Natural killer cell (primary cell): ENCODE measurements around the gene ACKR3. TPM values are rescaled to one million over a fixed set of nuclear protein-coding genes. Genes with fewer than 3 reads are reported as not detected.

ENCODE experiments used
- ATAC-seq, 3 donors: fragments of 150-1000 bp in 2 of 3; fragments of 200-7000 bp in 1 of 3; cut with Tn5 transposase; 1 replicate in 1 of 3; 2 replicates in 2 of 3; pipeline ENCODE4 v1.10.0; 2021; ENCODE audit warnings: mild to moderate bottlenecking in 2 of 3, moderate library complexity in 2 of 3
- DNase-seq, 2 donors: peaks; one replicate each; pipeline versions ENCODE4 v3.0.0 to v3.0.0-alpha.2; 2013 to 2021; ENCODE audit warnings: mixed read lengths in 1 of 2
- H3K27ac ChIP-seq: one replicate; pipeline ENCODE4 v1.5.1; 2013; ENCODE audit warnings: mild to moderate bottlenecking, low read length
- H3K27me3 ChIP-seq: one replicate; pipeline ENCODE4 v1.6.1; 2013; ENCODE audit warnings: low read length; ENCODE audit not compliant: control insufficient read depth, insufficient read depth
- H3K36me3 ChIP-seq: one replicate; pipeline ENCODE4 v1.6.1; 2013; ENCODE audit warnings: low read length; ENCODE audit not compliant: control insufficient read depth, insufficient read depth
- H3K4me1 ChIP-seq: one replicate; pipeline ENCODE4 v1.6.1; 2013; ENCODE audit warnings: low read length; ENCODE audit not compliant: control insufficient read depth, insufficient read depth
- H3K4me3 ChIP-seq: one replicate; pipeline ENCODE4 v1.5.1; 2013; ENCODE audit warnings: low read length
- H3K9me3 ChIP-seq: one replicate; pipeline ENCODE4 v1.6.1; 2013; ENCODE audit warnings: low read length; ENCODE audit not compliant: control insufficient read depth, insufficient read depth
- H3K27ac Mint-ChIP-seq, 2 donors: one replicate each; pipeline ENCODE4 v1.8.0; 2022; ENCODE audit warnings: mild to moderate bottlenecking in 2 of 2, mixed read lengths in 2 of 2, moderate library complexity in 1 of 2
- H3K27me3 Mint-ChIP-seq, 2 donors: one replicate each; pipeline ENCODE4 v1.8.0; 2022; ENCODE audit warnings: low read depth in 2 of 2, mixed read lengths in 2 of 2
- H3K36me3 Mint-ChIP-seq: one replicate; pipeline ENCODE4 v1.8.0; 2022; ENCODE audit warnings: mixed read lengths
- H3K4me1 Mint-ChIP-seq, 2 donors: one replicate each; pipeline ENCODE4 v1.8.0; 2022; ENCODE audit warnings: mixed read lengths in 2 of 2
- H3K4me3 Mint-ChIP-seq: one replicate; pipeline ENCODE4 v1.8.0; 2022; ENCODE audit warnings: mild to moderate bottlenecking, moderate library complexity, mixed read lengths
- H3K9me3 Mint-ChIP-seq, 2 donors: one replicate each; pipeline ENCODE4 v1.8.0; 2022; ENCODE audit warnings: mixed read lengths in 2 of 2
- CTCF ChIP-seq: fragments of 200-600 bp; IDR thresholded peaks from one replicate; pipeline ENCODE4 v1.8.0; 2022; ENCODE audit warnings: antibody characterized with exemption
- WGBS: methylation state at CpG from one replicate; pipeline ENCODE4 v1.1.7; 2013; ENCODE audit warnings: missing lambda C conversion rate; ENCODE audit not compliant: insufficient coverage; 5-methylcytosine and 5-hydroxymethylcytosine counted together
- intact Hi-C: fragments of 100-400 bp; cut with micrococcal nuclease; formaldehyde crosslinking; loops from one replicate; pipeline ENCODE4 v1.14.2; 2022
- total RNA-seq, 4 donors: library from RNA; stranded (reverse); fragments of 120-200 nt in 1 of 4; gene quantifications; one replicate each; pipeline versions ENCODE4 v1.2.3 to v1.2.4, GENCODE V29; 2013 to 2022

Gene ACKR3
- total RNA-seq, 3 donors from 2014 or later (not counting 1 experiment from before 2014, with no cell fraction given), result 4.4 to 5.5 (median 4.6) TPM

DNA sequence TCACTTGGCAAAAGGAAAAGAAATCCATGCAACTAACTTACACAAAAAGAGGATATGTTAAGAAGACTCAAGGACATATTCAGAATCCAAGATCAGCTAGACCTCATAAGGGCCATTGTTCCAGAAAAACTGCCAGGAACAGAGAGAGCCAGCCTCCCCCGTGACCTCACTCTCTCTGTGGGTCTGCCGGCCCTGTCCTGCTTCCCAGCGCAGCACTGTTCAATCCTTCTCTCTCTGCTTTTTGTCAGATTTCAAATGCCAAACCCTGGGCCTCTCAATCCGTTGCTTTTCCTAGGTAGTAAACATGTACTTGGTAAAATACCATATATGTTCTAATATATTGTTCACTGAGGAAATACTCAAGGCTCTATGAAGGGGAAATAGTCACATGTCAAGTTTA, 40.0 kb upstream of the ACKR3 start:
- H3K36me3 ChIP-seq, result no peaks in the 10 kb centered on the region
- Mint-ChIP-seq H3K4me1 (no peaks in the 10 kb centered on the region), H3K27ac (no peak overlapping the region), H3K9me3 (no peaks in the 10 kb centered on the region), H3K27me3 (no peaks in the 10 kb centered on the region), H3K4me3 (no peak overlapping the region), H3K36me3 (no peaks in the 10 kb centered on the region)
- no peak for ATAC-seq
- intact Hi-C loops, result no loop called here
- TF ChIP-seq CTCF, result no peak
- H3K9me3 ChIP-seq, result no peaks in the 10 kb centered on the region
- no peak for DNase-seq
- H3K27ac ChIP-seq, result no peak overlapping the region
- no peak overlapping the region for H3K4me3 ChIP-seq
- no peaks in the 10 kb centered on the region for H3K4me1 ChIP-seq
- H3K27me3 ChIP-seq, result no peaks in the 10 kb centered on the region
- WGBS, result 91% methylated on average over 3 of the region's 4 CpGs

DNA sequence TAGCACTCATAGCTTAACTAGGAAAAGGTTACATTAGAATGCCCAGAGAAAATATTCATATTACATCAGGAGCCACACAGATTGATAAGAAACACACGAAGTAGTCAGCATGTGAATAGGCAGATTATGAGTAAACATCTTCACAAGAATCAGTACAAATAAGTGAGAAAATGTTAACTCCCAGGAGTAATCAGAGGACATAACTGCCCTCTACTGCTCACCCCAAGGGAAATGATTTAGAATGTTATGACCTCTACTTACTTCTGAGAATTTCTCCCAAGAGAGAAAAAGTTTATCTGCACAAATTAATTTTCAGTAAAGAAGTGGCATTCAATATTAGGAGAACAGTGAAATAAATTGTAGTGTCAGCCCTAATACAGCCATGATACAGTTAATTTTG, 39.1 kb upstream of the ACKR3 start:
- ATAC-seq, result no peak
- Mint-ChIP-seq H3K4me3 (no peak overlapping the region), H3K27ac (no peak overlapping the region)

GRCh38 chr2:236531195-236531594, 38.4 kb upstream of the ACKR3 start:
- Histone ChIP-seq H3K4me1 (peaks cover 6% of the 10 kb centered on the region), H3K27ac (no peak overlapping the region), H3K36me3 (no peaks in the 10 kb centered on the region), H3K27me3 (no peaks in the 10 kb centered on the region), H3K9me3 (no peaks in the 10 kb centered on the region), H3K4me3 (no peak overlapping the region)
- WGBS, result 83% methylated on average over 5 of the region's 7 CpGs
- TF ChIP-seq CTCF, result no peak
- H3K27me3 Mint-ChIP-seq, result no peaks in the 10 kb centered on the region
- H3K9me3 Mint-ChIP-seq, result no peaks in the 10 kb centered on the region
- no peak for ATAC-seq
- no peak overlapping the region for H3K27ac Mint-ChIP-seq
- H3K36me3 Mint-ChIP-seq, result no peaks in the 10 kb centered on the region
- intact Hi-C loops, result no loop called here
- DNase-seq, result no peak
- no peak overlapping the region for H3K4me3 Mint-ChIP-seq
- H3K4me1 Mint-ChIP-seq, result peaks cover 14 to 15% of the 10 kb centered on the region in 2 donors

More for the DNA sequence above, 39.1 kb upstream of the ACKR3 start:
- H3K4me1 ChIP-seq, result no peaks in the 10 kb centered on the region
- Mint-ChIP-seq H3K9me3 (no peaks in the 10 kb centered on the region), H3K27me3 (no peaks in the 10 kb centered on the region), H3K36me3 (no peaks in the 10 kb centered on the region), H3K4me1 (peaks cover 7 to 8% of the 10 kb centered on the region in 2 donors)
- H3K36me3 ChIP-seq, result no peaks in the 10 kb centered on the region
- no peak overlapping the region for H3K27ac ChIP-seq
- no peak overlapping the region for H3K4me3 ChIP-seq
- no peak for TF ChIP-seq CTCF
- H3K9me3 ChIP-seq, result no peaks in the 10 kb centered on the region
- intact Hi-C loops, result no loop called here
- WGBS, result no CpG with 5 or more reads among the region's 1 CpG
- no peaks in the 10 kb centered on the region for H3K27me3 ChIP-seq
- DNase-seq, result no peak

DNA sequence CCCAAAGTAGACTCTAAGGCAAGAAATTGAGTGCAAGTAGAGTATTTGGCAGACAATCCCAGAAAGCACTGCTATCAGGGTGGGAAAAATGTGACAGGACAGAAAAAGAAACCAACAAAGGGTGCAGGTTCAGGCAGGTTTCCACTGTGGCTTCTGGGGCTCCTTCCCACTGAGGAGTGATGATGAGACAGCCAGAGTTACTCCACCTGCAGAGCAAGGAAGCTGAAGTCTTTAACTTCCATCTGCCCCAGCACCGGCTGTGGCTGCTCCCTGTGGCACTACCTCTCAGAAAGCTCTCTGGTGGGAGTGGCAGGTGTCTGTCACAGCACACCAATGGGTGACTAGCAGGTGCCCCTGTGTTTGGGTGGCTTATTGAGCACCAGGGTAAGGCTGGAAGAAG, 37.6 kb upstream of the ACKR3 start:
- Histone ChIP-seq H3K27me3 (no peaks in the 10 kb centered on the region), H3K36me3 (no peaks in the 10 kb centered on the region), H3K9me3 (no peaks in the 10 kb centered on the region), H3K27ac (no peak overlapping the region), H3K4me1 (peaks cover 14% of the 10 kb centered on the region), H3K4me3 (no peak overlapping the region)
- Mint-ChIP-seq H3K27me3 (no peaks in the 10 kb centered on the region), H3K9me3 (no peaks in the 10 kb centered on the region), H3K27ac (no peak overlapping the region), H3K4me3 (no peak overlapping the region), H3K36me3 (no peaks in the 10 kb centered on the region), H3K4me1 (peaks cover 22 to 23% of the 10 kb centered on the region in 2 donors)
- DNase-seq, result no peak
- 83% methylated on average over 1 of the region's 1 CpG for whole genome bisulfite sequencing
- TF ChIP-seq CTCF, result no peak
- intact Hi-C loops, result no loop called here
- ATAC-seq, result no peak
